ENCODE measurements around the gene XPO6. TPM values are rescaled to one million over a fixed set of nuclear protein-coding genes. Genes with fewer than 3 reads are reported as not detected.

The XPO6 gene
- total and polyA plus RNA-seq, 2 of the 13 experiments (the other 11 are each of a cell fraction or from before 2014, with no cell fraction given): 109 to 129 TPM

- TF ChIP-seq HDAC1 (CRISPR knock-in tag; IDR thresholded peaks at IDR 0.05) (no peak), EP300 (IDR thresholded peaks at IDR 0.05; ENCODE audit: low read depth in 2 of 2, low read length in 2 of 2) (no peak), EP300 (CRISPR knock-in tag; IDR thresholded peaks at IDR 0.05; ENCODE audit: borderline replicate concordance) (peak; percentile 63), PAX8 (CRISPR knock-in tag; IDR thresholded peaks at IDR 0.05; ENCODE audit: borderline replicate concordance) (no peak), ZNF331 (CRISPR knock-in tag; IDR thresholded peaks at IDR 0.05) (peak; percentile 23; the same call in 1 of the 2 replicates), ZNF513 (CRISPR knock-in tag; conservative IDR thresholded peaks at IDR 0.05) (no peak), PTBP1 (IDR thresholded peaks at IDR 0.05; ENCODE audit: low read depth, low read length, poor library complexity, severe bottlenecking) (no peak), TEAD3 (CRISPR knock-in tag; optimal IDR thresholded peaks at IDR 0.05; ENCODE audit: borderline replicate concordance) (peak; percentile 90), THAP8 (CRISPR knock-in tag; IDR thresholded peaks at IDR 0.05; ENCODE audit: borderline replicate concordance) (0 out of 2 replicates have a peak, but pooled peaks have one; percentile 30), SATB2 (CRISPR knock-in tag; IDR thresholded peaks at IDR 0.05) (no peak), ATF2 (CRISPR knock-in tag; IDR thresholded peaks at IDR 0.05) (0 out of 2 replicates have a peak, but pooled peaks have one; percentile 47), SOX5 (CRISPR knock-in tag; IDR thresholded peaks at IDR 0.05; ENCODE audit: borderline replicate concordance) (peak; percentile 31; the same call in 1 of the 2 replicates), PRDM15 (CRISPR knock-in tag; IDR thresholded peaks at IDR 0.05) (0 out of 2 replicates have a peak, but pooled peaks have one; percentile 13), FOXP1 (IDR thresholded peaks at IDR 0.05) (no peak), FOXP1 (CRISPR knock-in tag; IDR thresholded peaks at IDR 0.05) (0 out of 2 replicates have a peak, but pooled peaks have one; percentile 24), ZGPAT (CRISPR knock-in tag; IDR thresholded peaks at IDR 0.05) (0 out of 2 replicates have a peak, but pooled peaks have one; percentile 41), SMYD3 (CRISPR knock-in tag; IDR thresholded peaks at IDR 0.05) (no peak), FIP1L1 (IDR thresholded peaks at IDR 0.05; ENCODE audit: borderline replicate concordance, insufficient read depth, low read depth, low read length) (no peak), ZNF281 (CRISPR knock-in tag; IDR thresholded peaks at IDR 0.05; ENCODE audit: borderline replicate concordance) (no peak)
Measured at GRCh38 chr16:28181515-28181914, 30.2 kb downstream of the XPO6 start (continued).
